C4-2B (cell line): ENCODE data around the gene THSD7B.

Experiments
- H3K27ac ChIP-seq: fragments of 450-650 bp; 2 replicates; pipeline ENCODE4 v1.5.1; 2017
- ZFX ChIP-seq: fragments of 450-650 bp; IDR thresholded peaks from 2 replicates; pipeline ENCODE4 v1.6.1; 2017
- TF ChIP-seq, protein P1 (sequence below): fragments of 450-650 bp; conservative IDR thresholded peaks from 2 replicates; pipeline ENCODE4 v1.5.1; 2017; ENCODE audit warnings: mild to moderate bottlenecking

THSD7B gene

DNA sequence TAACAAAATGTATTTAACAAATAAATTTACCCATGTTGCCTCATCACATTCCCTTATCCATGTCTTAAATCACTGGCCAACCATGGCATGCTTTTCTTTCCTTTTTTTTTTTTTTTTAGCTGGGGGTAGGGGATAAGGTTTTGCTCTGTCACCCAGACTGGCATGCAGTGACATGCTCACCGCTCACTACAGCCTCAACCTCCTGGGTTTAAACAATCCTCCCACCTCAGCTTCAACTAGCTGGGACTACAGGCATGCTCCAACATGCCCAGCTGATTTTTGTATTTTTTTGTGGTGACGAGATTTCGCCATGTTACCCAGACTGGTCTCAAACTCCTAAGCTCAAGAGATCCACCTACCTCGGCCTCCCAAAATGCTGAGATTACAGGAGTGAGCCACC lies 266.4 kb downstream of the THSD7B start:
- TF ChIP-seq, protein P1, sequence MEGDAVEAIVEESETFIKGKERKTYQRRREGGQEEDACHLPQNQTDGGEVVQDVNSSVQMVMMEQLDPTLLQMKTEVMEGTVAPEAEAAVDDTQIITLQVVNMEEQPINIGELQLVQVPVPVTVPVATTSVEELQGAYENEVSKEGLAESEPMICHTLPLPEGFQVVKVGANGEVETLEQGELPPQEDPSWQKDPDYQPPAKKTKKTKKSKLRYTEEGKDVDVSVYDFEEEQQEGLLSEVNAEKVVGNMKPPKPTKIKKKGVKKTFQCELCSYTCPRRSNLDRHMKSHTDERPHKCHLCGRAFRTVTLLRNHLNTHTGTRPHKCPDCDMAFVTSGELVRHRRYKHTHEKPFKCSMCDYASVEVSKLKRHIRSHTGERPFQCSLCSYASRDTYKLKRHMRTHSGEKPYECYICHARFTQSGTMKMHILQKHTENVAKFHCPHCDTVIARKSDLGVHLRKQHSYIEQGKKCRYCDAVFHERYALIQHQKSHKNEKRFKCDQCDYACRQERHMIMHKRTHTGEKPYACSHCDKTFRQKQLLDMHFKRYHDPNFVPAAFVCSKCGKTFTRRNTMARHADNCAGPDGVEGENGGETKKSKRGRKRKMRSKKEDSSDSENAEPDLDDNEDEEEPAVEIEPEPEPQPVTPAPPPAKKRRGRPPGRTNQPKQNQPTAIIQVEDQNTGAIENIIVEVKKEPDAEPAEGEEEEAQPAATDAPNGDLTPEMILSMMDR = no peak
- TF ChIP-seq ZFX = no peak
- no peak overlapping the region for H3K27ac ChIP-seq

DNA sequence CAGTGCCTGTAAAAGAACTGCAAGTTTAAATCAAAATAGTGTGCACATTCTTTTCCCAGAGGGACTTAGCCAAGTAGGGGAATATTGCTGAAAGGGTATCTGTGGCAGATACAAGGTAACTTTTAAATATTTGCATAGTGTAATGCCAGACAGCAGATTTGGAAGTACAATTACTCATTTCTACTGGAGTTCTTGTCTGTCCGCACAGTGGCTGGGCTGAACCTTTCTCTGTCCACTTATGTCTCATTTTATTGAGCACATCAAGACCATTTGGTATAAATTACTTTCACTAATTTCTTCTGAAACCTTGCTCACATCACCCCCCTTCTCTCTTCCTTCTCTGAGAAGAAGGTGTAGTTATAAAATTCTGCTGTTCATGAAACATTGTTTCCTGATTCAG lies 271.3 kb downstream of the THSD7B start:
- no peak overlapping the region for H3K27ac ChIP-seq
- TF ChIP-seq, protein P1 = no peak
- TF ChIP-seq ZFX = no peak

DNA sequence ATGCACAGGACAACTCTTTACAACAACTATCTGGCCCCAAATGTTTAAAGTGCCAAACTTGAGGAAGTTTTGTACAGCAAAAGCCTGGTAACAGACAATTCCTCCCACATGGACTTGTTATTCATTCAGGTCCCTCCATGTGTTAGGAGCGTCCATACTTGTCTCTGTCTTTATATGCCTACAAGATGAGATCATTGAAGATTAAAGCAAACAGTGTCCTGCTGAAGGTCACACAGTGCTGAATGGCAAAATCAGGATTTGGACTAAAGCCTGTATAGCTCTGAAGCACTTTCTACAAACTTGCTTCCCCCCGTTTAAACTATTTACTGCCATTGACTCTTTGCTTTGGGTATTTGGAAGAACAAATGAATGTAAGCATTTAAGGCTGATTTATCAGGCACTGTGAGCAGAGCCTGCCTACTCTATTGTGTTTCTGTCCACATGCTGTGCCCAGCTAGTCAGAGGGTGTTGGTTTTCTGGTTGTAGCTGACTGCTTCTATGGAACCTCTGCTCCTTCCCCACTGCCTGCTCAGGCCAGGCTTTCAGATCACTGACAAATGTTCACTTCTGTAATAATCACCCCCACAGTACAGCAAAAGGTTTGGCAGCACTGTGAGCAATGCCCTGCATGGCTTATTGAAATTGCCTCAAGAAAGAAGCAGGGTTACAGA lies 274.3 kb downstream of the THSD7B start:
- no peak for TF ChIP-seq ZFX
- TF ChIP-seq, protein P1 = no peak
- no peak overlapping the region for H3K27ac ChIP-seq

DNA sequence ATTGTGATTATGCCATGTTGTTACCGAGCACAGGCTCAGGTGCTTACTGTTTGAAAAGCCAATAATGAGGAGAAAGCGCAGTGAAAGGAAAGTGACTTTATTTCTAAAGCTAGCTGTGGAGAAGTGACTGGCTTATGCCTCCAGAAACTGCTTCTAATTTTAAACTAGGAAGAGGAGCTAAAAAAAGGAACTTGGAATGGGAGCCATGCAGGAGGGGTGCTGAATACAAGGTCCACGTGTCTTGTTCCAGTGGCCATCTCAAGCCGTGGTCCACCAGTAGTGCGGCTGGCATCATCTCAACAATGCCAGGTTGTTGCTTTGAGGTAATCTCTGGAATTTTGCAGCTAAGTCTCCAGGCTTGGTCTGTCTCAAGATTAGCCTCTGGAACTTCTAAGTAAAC lies 282.0 kb downstream of the THSD7B start:
- no peak for TF ChIP-seq ZFX
- TF ChIP-seq, protein P1 = no peak
- H3K27ac ChIP-seq = no peak overlapping the region

DNA sequence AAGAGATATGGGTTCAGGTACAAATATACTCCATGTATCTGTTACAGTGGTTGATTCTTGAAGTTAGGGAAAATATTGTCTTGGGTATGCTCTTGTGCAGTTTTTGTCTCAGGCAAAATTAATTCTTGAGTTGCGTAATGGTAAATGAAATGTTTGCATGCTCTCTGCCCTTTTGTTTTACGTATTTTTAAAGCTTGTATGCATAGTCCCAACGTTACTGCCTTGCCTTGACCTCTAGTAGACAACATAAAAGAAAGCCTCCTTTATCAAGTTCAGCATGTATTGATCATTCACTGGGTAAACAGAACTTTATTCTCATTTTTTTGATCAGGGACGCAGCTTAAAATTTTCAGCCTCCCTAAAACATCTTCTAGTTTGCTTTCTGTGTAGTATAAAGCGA lies 283.1 kb downstream of the THSD7B start:
- no peak overlapping the region for H3K27ac ChIP-seq
- no peak for TF ChIP-seq ZFX
- TF ChIP-seq, protein P1 = no peak

DNA sequence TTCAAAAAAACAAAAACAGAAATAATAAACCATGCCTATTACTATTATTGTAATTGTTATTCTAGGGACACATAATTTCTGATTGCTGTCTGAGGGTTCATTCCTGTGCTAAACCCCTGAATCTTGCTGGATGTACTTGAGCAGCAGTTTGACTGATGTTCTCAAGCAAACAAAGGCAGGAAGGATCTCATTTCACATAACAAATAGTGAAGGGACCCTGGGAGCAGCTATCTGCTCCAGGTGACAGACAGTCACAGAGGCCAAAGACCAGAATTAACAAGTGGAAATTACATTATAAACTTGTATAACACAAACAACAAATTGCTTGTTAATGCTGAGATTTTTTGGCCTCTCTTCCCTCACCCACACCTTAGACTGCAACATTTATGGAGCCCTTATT lies 284.2 kb downstream of the THSD7B start:
- no peak overlapping the region for H3K27ac ChIP-seq
- no peak for TF ChIP-seq ZFX
- TF ChIP-seq, protein P1 = no peak

DNA sequence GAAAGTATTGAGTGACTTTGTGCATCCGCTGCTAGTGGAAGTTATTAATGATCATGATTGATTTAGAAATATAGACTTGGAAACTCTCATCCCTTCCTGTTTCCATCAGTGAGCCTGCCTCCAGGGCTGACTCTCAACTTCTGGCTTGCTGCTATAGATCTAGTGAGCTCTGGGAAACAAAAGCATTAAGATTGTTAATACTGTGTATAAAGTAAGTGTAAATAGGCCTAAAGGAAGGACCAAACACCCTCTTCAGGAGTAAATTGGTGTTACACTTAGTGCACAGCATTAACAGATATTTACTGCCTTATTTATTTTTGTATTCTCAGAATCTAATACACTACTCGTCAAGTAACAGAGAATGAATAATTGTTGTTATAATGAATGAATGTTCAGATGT lies 285.6 kb downstream of the THSD7B start:
- no peak overlapping the region for H3K27ac ChIP-seq
- TF ChIP-seq ZFX = no peak
- TF ChIP-seq, protein P1 = peak; percentile 44
